IPS-15b (cell line): ENCODE data around the gene PTH2.
A peak's percentile ranks its signal among the peaks of the same experiment; 100 is the strongest.
"Not testable (repeated sequence)": the region's sequence is repeated elsewhere in the genome, so short reads cannot be mapped to it uniquely, and the experiment has no call there.

Experiments used
- H3K27me3 ChIP-seq: one replicate; pipeline ENCODE4 v1.6.1; 2013; ENCODE audit warnings: low read length; ENCODE audit not compliant: control insufficient read depth, insufficient read depth
- H3K36me3 ChIP-seq: one replicate; pipeline ENCODE4 v1.6.1; 2013; ENCODE audit warnings: low read length; ENCODE audit not compliant: control insufficient read depth, insufficient read depth
- H3K4me1 ChIP-seq: one replicate; pipeline ENCODE4 v1.6.1; 2013; ENCODE audit warnings: mild to moderate bottlenecking, low read length; ENCODE audit not compliant: control insufficient read depth, insufficient read depth
- H3K4me3 ChIP-seq: one replicate; pipeline ENCODE4 v1.5.1; 2013; ENCODE audit warnings: low read depth, low read length
- H3K9ac ChIP-seq: one replicate; pipeline ENCODE4 v1.6.1; 2013; ENCODE audit warnings: low read depth, mild to moderate bottlenecking, low read length
- H3K9me3 ChIP-seq: one replicate; pipeline ENCODE4 v1.6.1; 2013; ENCODE audit warnings: mild to moderate bottlenecking, low read length; ENCODE audit not compliant: control insufficient read depth, insufficient read depth

The PTH2 gene, protein sequence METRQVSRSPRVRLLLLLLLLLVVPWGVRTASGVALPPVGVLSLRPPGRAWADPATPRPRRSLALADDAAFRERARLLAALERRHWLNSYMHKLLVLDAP

DNA sequence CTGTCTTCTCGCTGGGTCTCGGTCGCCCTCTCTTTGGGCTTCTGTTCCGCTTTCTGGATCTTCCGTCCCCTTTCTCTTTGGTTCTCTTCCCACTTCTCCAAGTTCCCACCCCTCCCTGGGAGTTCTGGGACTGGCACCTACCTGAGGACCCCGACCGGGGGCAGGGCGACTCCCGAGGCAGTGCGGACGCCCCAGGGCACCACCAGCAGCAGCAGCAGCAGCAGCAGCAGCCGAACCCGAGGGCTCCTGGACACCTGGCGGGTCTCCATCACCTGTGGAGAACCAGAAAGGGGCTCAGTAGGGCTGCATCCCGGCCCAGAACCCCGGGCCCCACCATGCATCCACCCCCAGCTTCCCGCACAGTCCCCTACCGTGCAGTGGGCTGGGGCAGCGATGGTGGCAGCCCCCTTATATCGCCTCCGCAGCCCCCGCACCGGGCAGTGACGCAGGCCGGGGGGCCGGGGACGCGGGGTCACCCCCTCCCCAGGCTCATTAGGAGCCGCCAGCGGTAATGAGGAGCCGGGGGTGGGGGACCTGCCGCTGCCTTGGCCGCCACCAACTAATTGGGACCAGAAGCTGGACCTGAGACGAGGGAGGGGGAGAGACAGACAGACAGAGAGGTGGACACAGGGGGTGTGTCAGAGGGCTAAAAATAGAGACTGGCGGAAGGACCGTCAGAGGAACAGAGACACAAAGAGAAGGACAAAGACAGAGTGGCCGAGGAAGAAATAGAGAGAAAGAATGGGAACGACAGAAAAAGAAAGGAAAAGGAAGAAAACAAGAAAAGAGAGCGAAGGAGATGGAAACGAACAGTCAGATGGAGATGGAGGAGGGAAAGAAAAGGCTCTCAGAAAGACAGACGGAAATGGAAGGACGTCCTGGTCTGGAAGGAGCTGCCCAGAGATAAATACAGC lies at the start of gene PTH2:
Gene PTH2, minus strand, starts transcription at position 371 of the 914 bp plus-strand sequence. Its CDS starts 102 bp downstream, at position 269.
- peak within 1 kb of the TSS; percentile 47 for H3K9ac ChIP-seq
- no peaks in the 10 kb centered on the region for H3K9me3 ChIP-seq
- H3K4me1 ChIP-seq: peaks cover 20% of the 10 kb centered on the region
- no peaks in the 10 kb centered on the region for H3K36me3 ChIP-seq
- H3K4me3 ChIP-seq: peak within 1 kb of the TSS; percentile 64
- H3K27me3 ChIP-seq: peaks cover 68% of the 10 kb centered on the region

DNA sequence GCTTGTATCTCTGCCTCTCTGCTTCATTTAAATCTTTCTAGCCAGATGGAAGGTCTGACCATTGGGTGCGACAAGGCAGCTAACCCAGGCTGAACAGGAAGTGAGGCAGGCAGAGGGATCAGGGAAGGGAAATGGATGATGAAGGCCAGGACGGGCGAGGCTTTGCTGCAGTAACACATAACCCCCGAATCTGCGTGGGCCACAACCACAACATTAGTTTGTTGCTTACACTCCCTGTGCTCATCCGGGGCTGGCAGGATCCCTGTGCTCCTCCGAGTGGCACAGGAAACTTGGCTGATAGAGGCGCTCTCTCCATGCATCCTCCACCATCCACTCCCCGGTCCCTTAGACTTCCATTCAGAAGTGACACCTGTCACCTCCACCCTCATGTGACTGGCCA lies 49.7 kb upstream of the PTH2 start:
- Histone ChIP-seq H3K9me3 (no peaks in the 10 kb centered on the region), H3K27me3 (peaks cover 7% of the 10 kb centered on the region), H3K4me3 (no peak overlapping the region), H3K9ac (no peak overlapping the region), H3K36me3 (peaks cover 2% of the 10 kb centered on the region), H3K4me1 (peaks cover 3% of the 10 kb centered on the region)

DNA sequence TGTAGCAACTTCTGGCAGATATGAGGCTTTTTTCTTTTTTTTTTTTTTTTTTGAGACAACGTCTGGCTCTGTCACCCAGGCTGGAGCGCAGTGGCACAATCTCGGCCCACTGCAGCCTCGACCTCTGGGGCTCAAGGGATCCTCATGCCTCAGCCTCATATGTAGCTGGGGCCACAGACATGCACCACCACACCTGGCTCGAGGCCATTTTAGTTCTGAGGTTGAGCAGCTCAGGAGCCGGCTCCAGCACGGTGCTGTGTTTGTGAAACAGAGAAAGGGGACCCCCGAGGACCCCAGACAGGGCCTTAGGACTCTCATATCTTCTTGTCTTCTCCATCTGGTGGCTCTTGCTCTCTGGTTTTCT lies 47.4 kb upstream of the PTH2 start:
- H3K9ac ChIP-seq: no peak overlapping the region
- H3K9me3 ChIP-seq: no peaks in the 10 kb centered on the region
- H3K4me3 ChIP-seq: no peak overlapping the region
- peaks cover 7% of the 10 kb centered on the region for H3K27me3 ChIP-seq
- peaks cover 3% of the 10 kb centered on the region for H3K4me1 ChIP-seq
- H3K36me3 ChIP-seq: peaks cover 5% of the 10 kb centered on the region

DNA sequence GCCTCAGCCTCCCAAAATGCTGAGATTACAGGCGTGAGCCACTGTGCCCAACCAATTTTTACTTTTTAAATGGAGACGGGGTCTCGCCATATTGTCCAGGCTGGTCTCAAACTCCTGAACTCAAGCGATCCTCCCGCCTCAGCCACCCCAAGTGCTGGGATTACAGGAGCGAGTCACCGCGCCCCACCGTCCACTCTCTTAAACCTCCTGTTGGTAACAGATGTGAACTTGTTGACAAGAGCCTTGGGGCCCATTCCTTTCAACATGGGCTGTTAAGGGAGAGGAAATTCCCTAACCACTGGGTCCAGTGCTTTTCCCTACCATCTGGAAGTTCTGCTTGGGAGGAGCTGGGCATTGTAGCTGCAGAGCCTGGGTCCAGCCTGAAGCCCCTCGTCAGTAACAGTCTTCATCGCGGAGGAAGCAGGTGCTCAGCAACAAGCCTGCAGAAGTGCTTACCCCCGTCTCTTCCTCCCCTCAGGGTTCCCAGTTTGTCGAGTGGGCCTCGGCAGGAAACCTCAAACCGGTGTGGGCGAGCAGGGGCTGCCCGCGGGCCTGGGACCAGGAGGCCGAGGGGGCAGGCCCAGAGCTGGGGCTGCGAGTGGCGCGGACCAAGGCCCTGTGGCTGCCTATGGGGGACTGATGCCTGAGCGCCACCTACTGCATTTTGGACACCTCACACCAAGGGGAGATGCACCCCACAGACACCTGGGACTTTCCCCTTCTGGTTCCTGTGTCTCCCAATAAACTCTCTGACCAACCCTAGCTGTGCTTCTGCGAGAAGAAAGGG lies 46.8 kb upstream of the PTH2 start:
- H3K9ac ChIP-seq: no peak overlapping the region
- no peaks in the 10 kb centered on the region for H3K9me3 ChIP-seq
- H3K27me3 ChIP-seq: peaks cover 5% of the 10 kb centered on the region
- H3K36me3 ChIP-seq: peaks cover 5% of the 10 kb centered on the region
- H3K4me3 ChIP-seq: no peak overlapping the region
- peaks cover 3% of the 10 kb centered on the region for H3K4me1 ChIP-seq

DNA sequence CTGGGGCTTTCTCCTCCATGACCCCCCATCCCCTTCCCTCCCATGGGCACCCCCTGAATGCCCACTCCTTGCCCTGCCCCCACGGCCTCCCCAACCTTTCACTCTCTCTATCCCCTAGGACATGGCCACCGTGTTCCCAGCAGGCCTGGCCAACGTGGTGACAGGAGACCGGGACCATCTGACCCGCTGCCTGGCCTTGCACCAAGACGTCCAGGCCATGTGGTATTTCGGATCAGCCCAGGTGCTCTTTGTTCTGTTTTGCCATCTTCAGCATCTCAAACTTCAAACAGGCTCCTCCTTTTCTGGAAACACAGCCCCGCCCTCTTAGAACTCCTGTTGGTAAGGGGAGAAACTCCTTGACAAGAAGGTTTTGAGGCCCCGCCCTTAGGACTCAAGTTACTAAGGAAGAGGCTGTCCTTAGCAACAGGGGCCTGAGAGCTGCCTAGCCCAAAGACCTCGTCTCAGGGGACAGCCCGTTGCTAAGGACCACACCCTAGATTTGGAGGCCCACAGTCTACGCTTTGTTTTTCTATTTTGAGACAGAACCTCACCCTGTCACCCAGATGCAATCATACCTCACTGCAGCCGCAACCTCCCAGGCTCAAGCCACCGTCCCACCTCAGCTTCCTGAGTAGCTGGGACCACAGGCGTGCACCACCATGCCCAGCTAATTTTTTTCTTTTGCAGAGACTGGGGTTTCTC lies 45.7 kb upstream of the PTH2 start:
- no peaks in the 10 kb centered on the region for H3K9me3 ChIP-seq
- H3K36me3 ChIP-seq: peaks cover 8% of the 10 kb centered on the region
- no peaks in the 10 kb centered on the region for H3K4me1 ChIP-seq
- no peaks in the 10 kb centered on the region for H3K27me3 ChIP-seq
- no peak overlapping the region for H3K4me3 ChIP-seq
- H3K9ac ChIP-seq: no peak overlapping the region

DNA sequence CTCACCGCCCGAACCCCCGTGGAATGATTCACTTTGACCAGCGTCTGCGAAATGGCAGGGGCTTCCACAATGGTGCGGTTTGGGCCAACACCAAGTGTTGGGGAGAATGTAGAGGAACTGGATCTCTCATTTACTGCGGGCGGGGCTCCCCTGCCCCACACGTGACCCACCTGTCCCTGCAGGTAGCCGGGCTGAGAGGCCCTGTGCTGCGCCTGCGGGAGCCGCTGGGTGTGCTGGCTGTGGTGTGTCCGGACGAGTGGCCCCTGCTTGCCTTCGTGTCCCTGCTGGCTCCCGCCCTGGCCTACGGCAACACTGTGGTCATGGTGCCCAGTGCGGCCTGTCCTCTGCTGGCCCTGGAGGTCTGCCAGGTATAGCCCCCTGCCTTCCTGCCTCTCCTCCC lies 45.0 kb upstream of the PTH2 start:
- H3K4me3 ChIP-seq: no peak overlapping the region
- H3K27me3 ChIP-seq: no peaks in the 10 kb centered on the region
- H3K4me1 ChIP-seq: no peaks in the 10 kb centered on the region
- H3K36me3 ChIP-seq: peaks cover 10% of the 10 kb centered on the region
- H3K9me3 ChIP-seq: no peaks in the 10 kb centered on the region
- H3K9ac ChIP-seq: no peak overlapping the region

DNA sequence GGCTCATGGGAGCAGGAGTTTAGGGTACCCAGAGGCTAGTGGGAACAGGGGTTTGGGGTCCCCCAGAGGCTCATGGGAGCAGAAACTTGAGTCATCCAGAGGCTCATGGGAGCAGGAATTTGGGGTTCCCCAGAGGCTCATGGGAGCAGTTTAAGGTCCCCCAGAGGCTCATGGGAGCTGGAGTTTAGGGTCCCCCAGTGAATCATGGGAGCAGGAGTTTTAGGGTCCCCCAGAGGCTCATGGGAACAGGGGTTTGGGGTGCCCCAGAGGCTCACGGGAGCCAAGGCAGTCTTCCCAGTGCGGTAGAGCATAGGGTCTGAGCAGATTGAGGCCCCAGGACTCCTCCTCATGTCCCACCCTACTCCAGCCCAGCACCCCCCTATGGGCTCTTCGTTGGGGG lies 42.1 kb upstream of the PTH2 start:
- no peaks in the 10 kb centered on the region for H3K27me3 ChIP-seq
- H3K9me3 ChIP-seq: no peaks in the 10 kb centered on the region
- no peak overlapping the region for H3K9ac ChIP-seq
- H3K4me3 ChIP-seq: no peak overlapping the region
- H3K36me3 ChIP-seq: peaks cover 10% of the 10 kb centered on the region
- no peaks in the 10 kb centered on the region for H3K4me1 ChIP-seq

DNA sequence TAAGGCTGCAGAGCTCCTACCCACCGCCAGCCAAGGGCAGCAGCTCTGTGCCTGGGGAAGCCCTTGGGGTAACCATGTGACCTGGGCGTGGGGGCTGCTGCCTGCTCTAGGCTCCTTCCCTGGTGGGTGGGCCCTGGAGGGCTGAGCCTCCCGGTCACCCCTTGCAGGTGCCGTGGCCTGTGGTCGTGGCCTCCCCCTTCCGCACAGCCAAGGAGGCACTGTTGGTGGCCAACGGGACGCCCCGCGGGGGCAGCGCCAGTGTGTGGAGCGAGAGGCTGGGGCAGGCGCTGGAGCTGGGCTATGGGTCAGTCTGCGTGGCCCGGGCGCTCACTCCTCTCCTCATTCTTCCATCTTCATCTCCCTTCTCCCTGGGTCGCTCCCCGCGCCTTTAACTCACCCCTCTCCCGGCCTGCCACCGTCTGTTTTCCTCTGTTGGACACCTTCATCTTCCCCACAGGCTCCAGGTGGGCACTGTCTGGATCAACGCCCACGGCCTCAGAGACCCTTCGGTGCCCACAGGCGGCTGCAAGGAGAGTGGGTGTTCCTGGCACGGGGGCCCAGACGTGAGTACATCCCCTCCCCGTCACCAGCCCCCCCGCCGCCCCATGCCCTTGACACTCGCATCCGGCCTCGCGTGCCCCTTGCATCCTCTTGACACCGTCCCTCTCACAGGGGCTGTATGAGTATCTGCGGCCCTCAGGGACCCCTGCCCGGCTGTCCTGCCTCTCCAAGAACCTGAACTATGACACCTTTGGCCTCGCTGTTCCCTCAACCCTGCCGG lies 40.9 kb upstream of the PTH2 start:
- Histone ChIP-seq H3K4me3 (no peak overlapping the region), H3K4me1 (no peaks in the 10 kb centered on the region), H3K9ac (no peak overlapping the region), H3K27me3 (no peaks in the 10 kb centered on the region), H3K36me3 (peaks cover 14% of the 10 kb centered on the region), H3K9me3 (no peaks in the 10 kb centered on the region)

DNA sequence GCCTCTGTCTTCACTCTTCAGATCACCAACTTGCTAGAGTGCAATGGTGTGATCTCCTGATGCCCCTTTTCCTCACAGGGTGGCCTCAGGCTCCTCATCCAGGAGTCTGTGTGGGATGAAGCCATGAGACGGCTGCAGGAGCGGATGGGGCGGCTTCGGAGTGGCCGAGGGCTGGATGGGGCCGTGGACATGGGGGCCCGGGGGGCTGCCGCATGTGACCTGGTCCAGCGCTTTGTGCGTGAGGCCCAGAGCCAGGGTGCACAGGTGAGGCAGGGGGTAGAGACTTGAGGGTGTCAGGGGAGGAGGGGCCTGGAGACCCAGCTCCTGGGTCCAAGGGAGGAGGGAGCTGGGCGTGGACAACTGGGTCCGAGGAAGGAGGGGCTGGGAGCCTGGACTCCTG lies 39.3 kb upstream of the PTH2 start:
- Histone ChIP-seq H3K27me3 (no peaks in the 10 kb centered on the region), H3K4me3 (no peak overlapping the region), H3K9me3 (no peaks in the 10 kb centered on the region), H3K4me1 (no peaks in the 10 kb centered on the region), H3K36me3 (peaks cover 14% of the 10 kb centered on the region), H3K9ac (no peak overlapping the region)

DNA sequence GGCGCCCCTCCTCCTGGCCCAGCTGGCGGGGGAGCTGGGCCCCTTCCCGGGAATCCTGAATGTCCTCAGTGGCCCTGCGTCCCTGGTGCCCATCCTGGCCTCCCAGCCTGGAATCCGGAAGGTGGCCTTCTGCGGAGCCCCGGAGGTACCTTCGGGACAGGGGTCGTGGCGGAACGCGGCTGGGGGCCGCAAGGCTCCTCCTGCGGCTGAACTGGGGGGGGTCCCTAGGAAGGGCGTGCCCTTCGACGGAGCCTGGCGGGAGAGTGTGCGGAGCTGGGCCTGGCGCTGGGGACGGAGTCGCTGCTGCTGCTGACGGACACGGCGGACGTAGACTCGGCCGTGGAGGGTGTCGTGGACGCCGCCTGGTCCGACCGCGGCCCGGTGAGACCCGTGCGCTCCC lies 38.4 kb upstream of the PTH2 start:
- Histone ChIP-seq H3K9ac (no peak overlapping the region), H3K27me3 (no peaks in the 10 kb centered on the region), H3K36me3 (peaks cover 14% of the 10 kb centered on the region), H3K9me3 (no peaks in the 10 kb centered on the region), H3K4me3 (no peak overlapping the region), H3K4me1 (no peaks in the 10 kb centered on the region)

DNA sequence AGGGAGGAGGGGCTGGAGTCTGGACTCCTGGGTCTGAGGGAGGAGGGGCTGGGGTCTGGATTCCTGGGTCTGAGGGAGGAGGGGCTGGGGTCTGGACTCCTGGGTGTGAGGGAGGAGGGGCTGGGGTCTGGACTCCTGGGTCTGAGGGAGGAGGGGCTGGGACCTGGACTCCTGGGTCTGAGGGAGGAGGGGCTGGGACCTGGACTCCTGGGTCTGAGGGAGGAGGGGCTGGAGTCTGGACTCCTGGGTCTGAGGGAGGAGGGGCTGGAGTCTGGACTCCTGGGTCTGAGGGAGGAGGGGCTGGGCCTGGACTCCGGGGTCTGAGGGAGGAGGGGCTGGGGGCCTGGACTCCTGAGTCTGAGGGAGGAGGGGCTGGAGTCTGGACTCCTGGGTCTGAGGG lies 37.9 kb upstream of the PTH2 start:
- H3K9me3 ChIP-seq, H3K27me3 ChIP-seq, H3K4me3 ChIP-seq, H3K9ac ChIP-seq, H3K4me1 ChIP-seq: not testable (repeated sequence)
- H3K36me3 ChIP-seq: peaks cover 12% of the 10 kb centered on the region
